ENCODE data around the gene PPP1R26.

The PPP1R26 gene

GRCh38 chr9:135468854-135469521 is 10.6 kb upstream of the PPP1R26 start:
- peak in 1 of 5 donors; percentile 87 for DNase-seq

GRCh38 chr9:135471791-135472640 is 7.6 kb upstream of the PPP1R26 start:
- no peak for DNase-seq

GRCh38 chr9:135473972-135474543 is 5.5 kb upstream of the PPP1R26 start:
- DNase-seq, result no peak

- DNase-seq, result no peak
These were observed 4.7 kb upstream of the PPP1R26 start for GRCh38 chr9:135474915-135475314.

- no peak for DNase-seq
These were observed 2.8 kb upstream of the PPP1R26 start for GRCh38 chr9:135476561-135477355.

- DNase-seq, result no peak
These were observed 1.4 kb upstream of the PPP1R26 start for GRCh38 chr9:135478191-135478590.

GRCh38 chr9:135478829-135479468 is 633 bp upstream of the PPP1R26 start:
- no peak for DNase-seq

- no peak for DNase-seq
These were observed 723 bp downstream of the PPP1R26 start for GRCh38 chr9:135480071-135480939.

GRCh38 chr9:135480940-135481310 is 1.3 kb downstream of the PPP1R26 start:
- DNase-seq, result no peak

- DNase-seq, result no peak
These were observed 2.6 kb downstream of the PPP1R26 start for GRCh38 chr9:135482015-135482754.

- no peak for DNase-seq
These were observed 5.1 kb downstream of the PPP1R26 start for GRCh38 chr9:135484460-135485277.

GRCh38 chr9:135485385-135485784 is 5.8 kb downstream of the PPP1R26 start:
- DNase-seq, result no peak

- DNase-seq, result no peak
These were observed 6.2 kb downstream of the PPP1R26 start for GRCh38 chr9:135485832-135486231.

- no peak for DNase-seq
These were observed 6.9 kb downstream of the PPP1R26 start for GRCh38 chr9:135486267-135487065.

- DNase-seq, result no peak
These were observed 7.9 kb downstream of the PPP1R26 start for GRCh38 chr9:135487281-135488012.

GRCh38 chr9:135488013-135488330 is 8.4 kb downstream of the PPP1R26 start:
- DNase-seq, result no peak

- no peak for DNase-seq
These were observed 8.9 kb downstream of the PPP1R26 start for GRCh38 chr9:135488527-135488926.

- DNase-seq, result no peak
These were observed 9.8 kb downstream of the PPP1R26 start for GRCh38 chr9:135489188-135489906.

Measured in T-helper 1 cell (primary cell).